ENCODE data around the gene BNIP3.

DNA sequence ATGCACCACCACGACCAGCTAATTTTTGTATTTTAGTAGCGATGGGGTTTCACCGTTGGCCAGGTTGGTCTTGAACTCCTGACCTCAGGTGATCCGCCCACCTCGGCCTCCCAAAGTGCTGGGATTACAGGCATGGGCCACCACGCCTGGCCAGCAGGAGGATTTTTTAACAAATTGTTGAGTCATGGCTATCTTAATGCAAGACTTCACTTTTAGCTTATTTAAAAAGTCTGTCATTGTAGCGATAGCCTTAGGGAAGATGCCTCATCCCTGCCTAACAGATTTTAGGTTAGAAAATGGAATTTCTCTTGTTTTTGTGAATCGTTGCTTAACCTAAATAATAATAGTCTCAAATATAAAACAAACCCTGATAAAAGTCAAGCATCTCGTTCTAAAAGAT lies 45.4 kb downstream of the BNIP3 start:
- TF ChIP-seq EZH2 (IDR thresholded peaks at IDR 0.05; ENCODE audit: insufficient read depth, low read length): no peak
- no peak for TF ChIP-seq CTCF (IDR thresholded peaks at IDR 0.05; ENCODE audit: insufficient read depth, low read depth, low read length)

All from astrocyte (in vitro differentiated cells and primary cell).